ENCODE data around the gene AUTS2. TPM values are rescaled to one million over a fixed set of nuclear protein-coding genes. Genes with fewer than 3 reads are reported as not detected.

AUTS2 gene
- polyA plus RNA-seq, 3 donors: 3.1 to 8.3 (median 7.9) TPM

- no peak overlapping the region for H3K27ac ChIP-seq (ENCODE audit: low read depth, low read length)
- 82 to 87% (median 86%) methylated on average over 12 of the region's 12 CpGs for WGBS, 3 donors
Measured at GRCh38 chr7:70406186-70406949, 808.1 kb downstream of the AUTS2 start.

DNA sequence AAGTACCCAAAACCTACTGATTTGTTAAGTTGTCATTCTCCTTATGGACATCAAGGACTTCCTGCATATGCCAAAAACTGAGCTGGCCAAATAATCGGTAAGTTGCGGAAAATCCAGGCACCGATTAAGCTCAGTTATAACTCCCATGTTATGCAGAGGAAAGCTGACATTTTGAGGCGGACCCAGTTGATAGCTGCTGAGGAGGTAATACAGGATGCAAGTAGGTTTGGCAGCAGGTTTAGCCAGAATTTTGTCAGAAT lies 808.6 kb downstream of the AUTS2 start:
- no peak overlapping the region for H3K27ac ChIP-seq (ENCODE audit: low read depth, low read length)
- WGBS, 3 donors: 84 to 91% (median 88%) methylated on average over 4 of the region's 4 CpGs

DNA sequence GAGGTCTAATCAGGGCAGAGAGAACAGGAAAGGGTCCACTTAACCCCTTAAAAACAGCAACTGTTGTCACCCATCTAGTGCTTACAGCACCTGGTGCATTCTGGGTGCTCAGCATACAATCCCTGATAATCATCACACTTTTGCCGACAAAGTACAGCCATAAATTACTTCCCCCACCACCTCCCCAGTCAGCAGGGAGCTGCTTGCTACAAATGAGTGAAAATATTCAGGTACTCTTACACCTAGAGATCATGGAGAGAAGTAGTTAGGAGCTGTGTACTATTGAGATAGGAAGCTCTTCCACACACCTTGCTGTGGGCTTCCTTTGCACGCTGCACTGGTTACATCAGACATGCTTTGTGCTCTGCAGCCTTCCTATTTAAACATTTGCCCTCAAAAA lies 810.2 kb downstream of the AUTS2 start:
- no peak overlapping the region for H3K27ac ChIP-seq (ENCODE audit: low read depth, low read length)
- WGBS, 3 donors: 75 to 79% (median 75%) methylated on average over 2 of the region's 2 CpGs

DNA sequence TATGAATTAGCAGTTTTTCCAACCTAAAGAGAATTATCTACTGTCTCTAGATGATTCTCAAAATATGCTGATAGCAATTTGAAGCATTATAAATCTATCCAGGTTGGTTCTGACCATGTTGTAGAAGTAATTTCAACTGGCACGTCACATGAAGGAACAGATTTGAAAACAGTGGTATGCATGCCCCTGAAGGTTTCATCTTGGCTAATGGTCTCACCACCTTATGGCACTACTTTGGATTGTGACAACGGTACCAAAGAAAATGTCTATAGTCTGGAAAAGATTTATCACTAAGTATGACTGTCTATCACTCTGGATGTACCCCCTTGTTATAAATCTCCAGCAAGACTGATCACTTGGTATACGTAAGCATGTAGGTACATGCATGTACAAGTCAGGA lies 810.6 kb downstream of the AUTS2 start:
- WGBS, 3 donors: 94 to 96% (median 94%) methylated on average over 3 of the region's 3 CpGs

GRCh38 chr7:70410134-70410750 lies 812.0 kb downstream of the AUTS2 start:
- no peak overlapping the region for H3K27ac ChIP-seq (ENCODE audit: low read depth, low read length)
- 97% methylated on average over 8 of the region's 8 CpGs for whole genome bisulfite sequencing, 3 donors

More for the DNA sequence above, 810.6 kb downstream of the AUTS2 start:
- no peak overlapping the region for H3K27ac ChIP-seq (ENCODE audit: low read depth, low read length)

- 83 to 95% (median 89%) methylated on average over 6 of the region's 6 CpGs for WGBS, 3 donors
- no peak overlapping the region for H3K27ac ChIP-seq (ENCODE audit: low read depth, low read length)
Measured at GRCh38 chr7:70414368-70414767, 816.1 kb downstream of the AUTS2 start.

GRCh38 chr7:70415179-70415972 lies 817.1 kb downstream of the AUTS2 start:
- H3K27ac ChIP-seq (ENCODE audit: low read depth, low read length): no peak overlapping the region
- WGBS, 3 donors: 90 to 97% (median 96%) methylated on average over 10 of the region's 10 CpGs

- WGBS, 3 donors: 86 to 98% (median 95%) methylated on average over 11 of the region's 11 CpGs
- no peak overlapping the region for H3K27ac ChIP-seq (ENCODE audit: low read depth, low read length)
Measured at GRCh38 chr7:70416347-70416985, 818.2 kb downstream of the AUTS2 start.

GRCh38 chr7:70416986-70417655 lies 818.8 kb downstream of the AUTS2 start:
- no peak overlapping the region for H3K27ac ChIP-seq (ENCODE audit: low read depth, low read length)
- WGBS, 3 donors: 82 to 94% (median 91%) methylated on average over 16 of the region's 16 CpGs

DNA sequence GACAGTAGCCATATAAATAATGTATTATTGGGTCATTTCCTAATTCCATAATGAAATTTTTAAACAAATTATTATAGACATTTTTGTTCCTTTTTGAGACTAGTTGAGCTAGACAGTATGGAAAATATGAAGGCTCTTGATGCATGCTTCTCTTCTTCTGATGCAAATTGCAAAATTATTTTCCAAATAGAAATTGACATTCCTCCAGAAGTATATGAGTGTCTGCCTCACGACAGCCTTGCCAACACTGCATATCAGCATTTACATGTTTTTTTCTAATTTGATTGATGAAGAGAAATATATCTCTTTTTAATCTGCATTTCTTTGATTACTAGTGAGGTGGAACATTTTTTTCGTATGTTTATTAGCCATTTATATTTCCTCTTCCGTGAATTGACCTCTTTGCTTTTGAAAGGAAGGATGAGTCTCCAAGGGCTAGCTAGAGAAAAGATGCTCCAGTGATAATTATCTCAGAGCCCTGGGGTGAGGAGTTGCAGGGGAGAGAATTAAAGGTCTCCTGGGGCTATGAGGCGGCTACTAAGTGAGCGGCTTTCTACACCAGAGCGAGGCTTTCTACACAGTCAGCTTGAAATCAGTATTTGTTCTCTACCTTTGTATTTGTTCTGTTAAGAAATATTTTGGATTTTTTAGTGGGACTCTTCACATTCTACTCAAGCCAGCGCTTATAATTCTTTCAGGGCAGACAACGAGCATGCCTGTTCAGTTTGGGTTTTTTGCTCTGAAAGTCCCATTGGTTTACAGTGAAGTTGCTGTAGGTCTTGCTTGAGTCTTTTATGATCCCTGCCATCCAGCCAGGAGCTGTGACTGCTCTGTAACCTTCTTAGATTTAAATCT lies 821.5 kb downstream of the AUTS2 start:
- H3K27ac ChIP-seq (ENCODE audit: low read depth, low read length): no peak overlapping the region
- 77 to 86% (median 86%) methylated on average over 8 of the region's 8 CpGs for WGBS, 3 donors

DNA sequence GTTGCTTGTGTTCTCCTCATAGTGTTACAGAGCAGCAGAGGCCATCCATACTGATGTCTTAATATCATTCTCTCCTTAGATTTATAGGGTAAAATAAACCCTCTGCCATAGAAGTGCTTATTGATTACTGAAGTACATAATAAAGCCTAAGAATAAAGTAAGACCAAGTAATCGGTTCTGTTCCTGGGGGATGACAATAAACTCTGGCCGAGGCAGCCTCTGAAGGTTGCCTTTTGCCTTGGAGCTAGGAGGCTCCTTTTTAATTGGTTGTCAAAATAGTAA lies 822.0 kb downstream of the AUTS2 start:
- 83 to 94% (median 92%) methylated on average over 2 of the region's 2 CpGs for WGBS, 3 donors
- no peak overlapping the region for H3K27ac ChIP-seq (ENCODE audit: low read depth, low read length)

DNA sequence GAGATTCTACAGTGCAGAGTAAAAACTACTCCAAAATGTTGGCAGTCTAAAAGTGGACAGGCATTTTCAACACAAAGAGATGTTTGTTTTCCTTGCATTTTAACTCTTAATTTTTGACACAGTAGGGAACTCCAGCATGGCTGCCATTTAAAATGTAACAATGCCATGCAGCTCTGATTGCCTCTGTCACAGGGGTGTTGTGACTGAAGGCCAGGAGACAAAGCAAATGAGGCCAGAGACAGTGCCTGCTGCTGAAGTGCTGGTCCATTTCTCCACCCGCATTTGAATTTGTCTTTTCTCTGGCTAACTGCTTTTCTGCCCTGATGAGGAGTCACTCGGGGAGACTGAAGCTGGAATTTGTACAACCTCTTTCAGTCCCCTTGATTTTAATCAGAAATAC lies 823.0 kb downstream of the AUTS2 start:
- WGBS, 3 donors: 80 to 96% (median 92%) methylated on average over 2 of the region's 2 CpGs
- no peak overlapping the region for H3K27ac ChIP-seq (ENCODE audit: low read depth, low read length)

GRCh38 chr7:70426249-70426880 lies 828.1 kb downstream of the AUTS2 start:
- no peak overlapping the region for H3K27ac ChIP-seq (ENCODE audit: low read depth, low read length)
- WGBS, 3 donors: 82 to 95% (median 93%) methylated on average over 12 of the region's 12 CpGs

GRCh38 chr7:70432567-70433001 lies 834.3 kb downstream of the AUTS2 start:
- 85 to 90% (median 88%) methylated on average over 12 of the region's 12 CpGs for WGBS, 3 donors
- no peak overlapping the region for H3K27ac ChIP-seq (ENCODE audit: low read depth, low read length)

- WGBS, 3 donors: 69 to 91% (median 85%) methylated on average over 2 of the region's 2 CpGs
- no peak overlapping the region for H3K27ac ChIP-seq (ENCODE audit: low read depth, low read length)
Measured at GRCh38 chr7:70434376-70434775, 836.1 kb downstream of the AUTS2 start.

- no peak overlapping the region for H3K27ac ChIP-seq (ENCODE audit: low read depth, low read length)
- WGBS, 3 donors: 84 to 87% (median 86%) methylated on average over 1 of the region's 1 CpG
Measured at GRCh38 chr7:70434821-70435220, 836.5 kb downstream of the AUTS2 start.

GRCh38 chr7:70435634-70436033 lies 837.4 kb downstream of the AUTS2 start:
- H3K27ac ChIP-seq (ENCODE audit: low read depth, low read length): no peak overlapping the region
- WGBS, 3 donors: 75 to 79% (median 77%) methylated on average over 1 of the region's 1 CpG
